Calu3 (cell line): ENCODE data around the gene TRIM51. TPM values are rescaled to one million over a fixed set of nuclear protein-coding genes. Genes with fewer than 3 reads are reported as not detected.

ENCODE experiments used
- BruUV-seq: library from RNA; stranded (reverse); fragments of 400-500 nt; replicated peaks from 2 replicates; lab custom pipeline; 2021; lab: Mats Ljungman, UMichigan
- CTCF ChIA-PET: fragments of 300-600 bp; sonication (Branson Sonifier 250); formaldehyde crosslinking; loops from one replicate; lab custom pipeline; 2022; ENCODE audit warnings: antibody characterized with exemption; lab: Charles Lee
- DNase-seq: peaks from one replicate; pipeline ENCODE4 v3.0.0; 2022
- H3K27ac Mint-ChIP-seq: one replicate; pipeline ENCODE4 v1.8.0; 2022; ENCODE audit warnings: mixed read lengths; ENCODE audit not compliant: unreplicated experiment
- H3K27me3 Mint-ChIP-seq: one replicate; pipeline ENCODE4 v1.8.0; 2022; ENCODE audit warnings: mixed read lengths; ENCODE audit not compliant: unreplicated experiment
- H3K36me3 Mint-ChIP-seq: one replicate; pipeline ENCODE4 v1.8.0; 2022; ENCODE audit warnings: mild to moderate bottlenecking, moderate library complexity, mixed read lengths; ENCODE audit not compliant: insufficient read depth, unreplicated experiment
- H3K4me1 Mint-ChIP-seq: one replicate; pipeline ENCODE4 v1.8.0; 2022; ENCODE audit warnings: mild to moderate bottlenecking, low read depth, mixed read lengths; ENCODE audit not compliant: unreplicated experiment
- H3K4me3 Mint-ChIP-seq: one replicate; pipeline ENCODE4 v1.8.0; 2022; ENCODE audit warnings: mild to moderate bottlenecking, low read depth, moderate library complexity, mixed read lengths; ENCODE audit not compliant: unreplicated experiment
- H3K9me3 Mint-ChIP-seq: one replicate; pipeline ENCODE4 v1.8.0; 2022; ENCODE audit warnings: low read depth, mixed read lengths; ENCODE audit not compliant: unreplicated experiment
- intact Hi-C: fragments of 100-400 bp; cut with micrococcal nuclease; formaldehyde crosslinking; loops from one replicate; pipeline ENCODE4 v1.10.0; 2022; ENCODE audit not compliant: unreplicated experiment
- total RNA-seq: library from RNA; stranded (reverse); gene quantifications from 2 replicates; pipeline ENCODE4 v1.2.3, GENCODE V29; 2022
- TF ChIP-seq, protein P1 (sequence below): fragments of 200-600 bp; IDR thresholded peaks from one replicate; pipeline ENCODE4 v1.8.0; 2022; ENCODE audit warnings: antibody characterized with exemption; ENCODE audit not compliant: unreplicated experiment

The TRIM51 gene
- total RNA-seq, 1 experiment from 2014 or later = not detected

- no TSS peak for BruUV-seq
- H3K27ac Mint-ChIP-seq = no peak overlapping the region
- no peak overlapping the region for H3K4me3 Mint-ChIP-seq
- H3K4me1 Mint-ChIP-seq = no peaks in the 10 kb centered on the region
- H3K36me3 Mint-ChIP-seq = no peaks in the 10 kb centered on the region
- TF ChIP-seq, protein P1, sequence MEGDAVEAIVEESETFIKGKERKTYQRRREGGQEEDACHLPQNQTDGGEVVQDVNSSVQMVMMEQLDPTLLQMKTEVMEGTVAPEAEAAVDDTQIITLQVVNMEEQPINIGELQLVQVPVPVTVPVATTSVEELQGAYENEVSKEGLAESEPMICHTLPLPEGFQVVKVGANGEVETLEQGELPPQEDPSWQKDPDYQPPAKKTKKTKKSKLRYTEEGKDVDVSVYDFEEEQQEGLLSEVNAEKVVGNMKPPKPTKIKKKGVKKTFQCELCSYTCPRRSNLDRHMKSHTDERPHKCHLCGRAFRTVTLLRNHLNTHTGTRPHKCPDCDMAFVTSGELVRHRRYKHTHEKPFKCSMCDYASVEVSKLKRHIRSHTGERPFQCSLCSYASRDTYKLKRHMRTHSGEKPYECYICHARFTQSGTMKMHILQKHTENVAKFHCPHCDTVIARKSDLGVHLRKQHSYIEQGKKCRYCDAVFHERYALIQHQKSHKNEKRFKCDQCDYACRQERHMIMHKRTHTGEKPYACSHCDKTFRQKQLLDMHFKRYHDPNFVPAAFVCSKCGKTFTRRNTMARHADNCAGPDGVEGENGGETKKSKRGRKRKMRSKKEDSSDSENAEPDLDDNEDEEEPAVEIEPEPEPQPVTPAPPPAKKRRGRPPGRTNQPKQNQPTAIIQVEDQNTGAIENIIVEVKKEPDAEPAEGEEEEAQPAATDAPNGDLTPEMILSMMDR = no peak
- no peaks in the 10 kb centered on the region for H3K27me3 Mint-ChIP-seq
- DNase-seq = no peak
- peaks cover 3% of the 10 kb centered on the region for H3K9me3 Mint-ChIP-seq
- intact Hi-C loops = no loop called here
- CTCF ChIA-PET = no interaction called here
Measured at GRCh38 chr11:55902308-55902707, 19.2 kb downstream of the TRIM51 start.

DNA sequence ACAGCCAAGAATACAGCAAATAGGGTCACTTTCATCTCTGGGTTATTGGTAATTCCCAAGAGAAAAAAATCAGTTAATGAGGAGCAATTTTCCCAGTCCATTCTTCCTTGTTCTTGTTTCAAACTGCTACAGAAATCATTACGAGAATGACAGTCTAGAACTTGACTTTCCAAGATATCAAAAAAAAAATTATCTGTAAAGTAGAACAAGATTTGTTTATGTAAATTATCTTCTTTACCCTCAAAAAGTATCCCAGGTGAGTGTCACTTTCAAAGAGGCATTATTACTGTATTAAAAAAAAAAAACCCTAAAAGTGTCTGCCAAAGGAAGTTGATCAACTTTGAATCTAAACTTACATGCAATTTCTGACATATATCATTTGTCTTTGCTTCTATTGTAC, 31.4 kb downstream of the TRIM51 start, which contains the start of gene OR5W2:
Gene OR5W2 (minus strand): TSS at position 101 of the 400 bp plus-strand sequence. CDS start 0 bp downstream, at position 101.
- no TSS peak for BruUV-seq
- no peak within 1 kb of the TSS for H3K27ac Mint-ChIP-seq
- CTCF ChIA-PET = no interaction called here
- no peak within 1 kb of the TSS for H3K4me3 Mint-ChIP-seq
- H3K27me3 Mint-ChIP-seq = no peaks in the 10 kb centered on the region
- H3K9me3 Mint-ChIP-seq = peaks cover 14% of the 10 kb centered on the region
- no peaks in the 10 kb centered on the region for H3K36me3 Mint-ChIP-seq
- intact Hi-C loops = no loop called here
- no peaks in the 10 kb centered on the region for H3K4me1 Mint-ChIP-seq
- TF ChIP-seq, protein P1 = no peak
- DNase-seq = no peak

- intact Hi-C loops = no loop called here
- H3K27ac Mint-ChIP-seq = no peak overlapping the region
- CTCF ChIA-PET = no interaction called here
- no peaks in the 10 kb centered on the region for H3K4me1 Mint-ChIP-seq
- H3K4me3 Mint-ChIP-seq = no peak overlapping the region
- BruUV-seq = no TSS peak
- no peaks in the 10 kb centered on the region for H3K36me3 Mint-ChIP-seq
- no peaks in the 10 kb centered on the region for H3K27me3 Mint-ChIP-seq
- H3K9me3 Mint-ChIP-seq = peaks cover 11% of the 10 kb centered on the region
- TF ChIP-seq, protein P1 = no peak
- no peak for DNase-seq
Measured at GRCh38 chr11:55920537-55920936, 37.4 kb downstream of the TRIM51 start.

- peaks cover 3% of the 10 kb centered on the region for H3K9me3 Mint-ChIP-seq
- no peak within 1 kb of the TSS for H3K4me3 Mint-ChIP-seq
- no peaks in the 10 kb centered on the region for H3K36me3 Mint-ChIP-seq
- DNase-seq = no peak
- TF ChIP-seq, protein P1 = no peak
- H3K27me3 Mint-ChIP-seq = no peaks in the 10 kb centered on the region
- H3K4me1 Mint-ChIP-seq = no peaks in the 10 kb centered on the region
- no peak within 1 kb of the TSS for H3K27ac Mint-ChIP-seq
- no TSS peak for BruUV-seq
- intact Hi-C loops = no loop called here
- CTCF ChIA-PET = no interaction called here
Measured at GRCh38 chr11:55936300-55936699, 53.2 kb downstream of the TRIM51 start, which contains the start of gene OR5I1. Gene OR5I1 (minus strand): TSS chr11:55936400. CDS start chr11:55936400, 0 bp downstream.

Other genes starting within 250 kb of the TRIM51 start
- not detected in 2 replicates for gene OR4P4, start 248.2 kb upstream of the TRIM51 start, total RNA-seq
- not detected in 2 replicates for gene OR4S2, start 235.0 kb upstream of the TRIM51 start, total RNA-seq
- gene OR4C6, start 221.1 kb upstream of the TRIM51 start, total RNA-seq = 0.47 and 0.95 TPM in 2 replicates
- not detected in 2 replicates for gene OR5D13, start 109.9 kb upstream of the TRIM51 start, total RNA-seq
- not detected in 2 replicates for gene OR5D14, start 87.7 kb upstream of the TRIM51 start, total RNA-seq
- not detected in 2 replicates for gene OR5L1, start 71.9 kb upstream of the TRIM51 start, total RNA-seq
- gene OR5D18, start 63.7 kb upstream of the TRIM51 start, total RNA-seq = not detected in 2 replicates
- gene OR5L2, start 56.1 kb upstream of the TRIM51 start, total RNA-seq = not detected in 2 replicates
- not detected in 2 replicates for gene OR5D16, start 44.5 kb upstream of the TRIM51 start, total RNA-seq
- not detected in 2 replicates for gene OR5W2, start 31.3 kb downstream of the TRIM51 start, total RNA-seq
- not detected in 2 replicates for gene OR5I1, start 53.1 kb downstream of the TRIM51 start, total RNA-seq
- not detected in 2 replicates for gene OR10AG1, start 86.6 kb downstream of the TRIM51 start, total RNA-seq
- gene OR5F1, start 111.3 kb downstream of the TRIM51 start, total RNA-seq = not detected in 2 replicates
- not detected in 2 replicates for gene OR5AS1, start 144.4 kb downstream of the TRIM51 start, total RNA-seq
- not detected in 2 replicates for gene OR8I2, start 210.0 kb downstream of the TRIM51 start, total RNA-seq
- not detected in 2 replicates for gene OR8H2, start 220.4 kb downstream of the TRIM51 start, total RNA-seq
- gene OR8H3, start 239.1 kb downstream of the TRIM51 start, total RNA-seq = not detected in 2 replicates